Esophagus muscularis mucosa (tissue), 4 donors: Measurements from ENCODE around the gene DUSP28. TPM values are rescaled to one million over a fixed set of nuclear protein-coding genes. Genes with fewer than 3 reads are reported as not detected.

ENCODE experiments used
- DNase-seq: peaks from one replicate; pipeline ENCODE4 v3.0.0-alpha.2; 2017; ENCODE audit errors: extremely low spot score
- H3K27ac ChIP-seq, 4 donors: fragments of 200-600 bp; sonication (generic); replicated peaks in 1 of 4; 1 replicate in 3 of 4; 2 replicates in 1 of 4; pipeline ENCODE4 v1.5.1; 2016 to 2019; ENCODE audit warnings: mild to moderate bottlenecking in 1 of 4
- H3K27me3 ChIP-seq, 4 donors: fragments of 200-600 bp; sonication (generic); one replicate each; pipeline versions ENCODE4 v1.5.1 to v1.6.0; 2016 to 2019
- H3K36me3 ChIP-seq, 4 donors: fragments of 200-600 bp; sonication (generic); one replicate each; pipeline ENCODE4 v1.5.1; 2016 to 2019
- H3K4me1 ChIP-seq, 4 donors: fragments of 200-600 bp; sonication (generic); one replicate each; pipeline ENCODE4 v1.5.1; 2016 to 2019
- H3K4me3 ChIP-seq, 4 donors: fragments of 200-600 bp; sonication (generic); 1 replicate in 2 of 4; 2 replicates in 2 of 4; pipeline ENCODE4 v1.5.1; 2016 to 2019; ENCODE audit warnings: mild to moderate bottlenecking in 4 of 4, moderate library complexity in 1 of 4
- H3K9me3 ChIP-seq, 4 donors: fragments of 200-600 bp; sonication (generic); 1 replicate in 3 of 4; 2 replicates in 1 of 4; pipeline ENCODE4 v1.5.1; 2016 to 2019
- CTCF ChIP-seq, 3 experiments: fragments of 200-600 bp in 2 of 3; fragments of 450-650 bp in 1 of 3; sonication (generic) in 2 of 3; IDR thresholded peaks; one replicate each; pipeline ENCODE4 v1.5.1; 2017 to 2019; ENCODE audit warnings: antibody characterized with exemption in 3 of 3, mild to moderate bottlenecking in 2 of 3, moderate library complexity in 1 of 3
- EP300 ChIP-seq: sonication (generic); formaldehyde crosslinking; IDR thresholded peaks from one replicate; pipeline ENCODE4 v1.6.1; 2017; ENCODE audit warnings: antibody characterized with exemption
- POLR2A ChIP-seq: fragments of 450-650 bp; IDR thresholded peaks from one replicate; pipeline ENCODE4 v1.6.1; 2017; ENCODE audit warnings: antibody characterized with exemption, moderate library complexity, mild to moderate bottlenecking, low read depth
- POLR2AphosphoS5 ChIP-seq, 2 donors: sonication (generic); formaldehyde crosslinking; IDR thresholded peaks; one replicate each; pipeline ENCODE4 v1.6.1; 2017; ENCODE audit warnings: antibody characterized with exemption in 2 of 2
- WGBS: methylation state at CpG from one replicate; pipeline ENCODE4 v1.1.5; 2018; 5-methylcytosine and 5-hydroxymethylcytosine counted together
- intact Hi-C: fragments of 100-400 bp; cut with DNase I; formaldehyde crosslinking; loops from one replicate; pipeline ENCODE4 v1.15.1; 2023
- total RNA-seq, 4 donors: library from RNA; depleted of rRNA; stranded (reverse); fragments of >200 nt; gene quantifications; one replicate each; pipeline versions ENCODE4 v1.1.0 to v1.2.1, GENCODE V29; 2016

The DUSP28 gene
- total RNA-seq, 4 donors from 2014 or later: 3.8 to 7.3 (median 4.8) TPM

GRCh38 chr2:240577281-240578109 is 17.3 kb downstream of the DUSP28 start:
- no peak overlapping the region for H3K27ac ChIP-seq
- peaks cover 39 to 70% (median 63%) of the 10 kb centered on the region in 4 donors for H3K36me3 ChIP-seq
- TF ChIP-seq EP300 (no peak), CTCF (IDR thresholded peaks at IDR 0.05) (no peak), POLR2A (no peak), POLR2AphosphoS5 (IDR thresholded peaks at IDR 0.05) (no peak)
- DNase-seq: no peak
- peaks cover 16 to 34% (median 25%) of the 10 kb centered on the region in 4 donors for H3K4me1 ChIP-seq
- WGBS: 90% methylated on average over 4 of the region's 26 CpGs
- H3K9me3 ChIP-seq: peaks cover 0 to 3% (median 0%) of the 10 kb centered on the region in 4 donors
- no peaks in the 10 kb centered on the region for H3K27me3 ChIP-seq
- H3K4me3 ChIP-seq: no peak overlapping the region
- intact Hi-C loops: no loop called here

GRCh38 chr2:240578110-240578450 is 17.9 kb downstream of the DUSP28 start:
- DNase-seq: no peak
- Histone ChIP-seq H3K36me3 (peaks cover 38 to 64% (median 58%) of the 10 kb centered on the region in 4 donors), H3K9me3 (peaks cover 0 to 3% (median 0%) of the 10 kb centered on the region in 4 donors), H3K27ac (no peak overlapping the region), H3K4me3 (no peak overlapping the region), H3K27me3 (no peaks in the 10 kb centered on the region), H3K4me1 (peaks cover 16 to 39% (median 25%) of the 10 kb centered on the region in 4 donors)
- intact Hi-C loops: no loop called here
- 92% methylated on average over 2 of the region's 9 CpGs for WGBS
- TF ChIP-seq EP300 (no peak), POLR2AphosphoS5 (IDR thresholded peaks at IDR 0.05) (no peak)

GRCh38 chr2:240578488-240578887 is 18.3 kb downstream of the DUSP28 start:
- Histone ChIP-seq H3K27ac (peak overlapping the region in 1 of 4 donors; percentile 52), H3K36me3 (peaks cover 35 to 60% (median 54%) of the 10 kb centered on the region in 4 donors), H3K4me1 (peaks cover 16 to 43% (median 25%) of the 10 kb centered on the region in 4 donors), H3K27me3 (no peaks in the 10 kb centered on the region), H3K9me3 (peaks cover 0 to 3% (median 0%) of the 10 kb centered on the region in 4 donors), H3K4me3 (no peak overlapping the region)
- WGBS: 73% methylated on average over 6 of the region's 8 CpGs
- no peak for TF ChIP-seq POLR2A
- TF ChIP-seq POLR2AphosphoS5 (IDR thresholded peaks at IDR 0.05): no peak
- no peak for TF ChIP-seq CTCF (IDR thresholded peaks at IDR 0.05)
- no peak for TF ChIP-seq EP300
- intact Hi-C loops: no loop called here
- DNase-seq: no peak

- intact Hi-C loops: no loop called here
- no peaks in the 10 kb centered on the region for H3K27me3 ChIP-seq
- H3K4me3 ChIP-seq: no peak overlapping the region
- peak overlapping the region; percentile 27 to 78 (median 46) for H3K27ac ChIP-seq
- H3K9me3 ChIP-seq: peaks cover 0 to 3% (median 0%) of the 10 kb centered on the region in 4 donors
- H3K4me1 ChIP-seq: peaks cover 20 to 51% (median 32%) of the 10 kb centered on the region in 4 donors
- TF ChIP-seq CTCF (IDR thresholded peaks at IDR 0.05): no peak
- TF ChIP-seq POLR2AphosphoS5 (IDR thresholded peaks at IDR 0.05): peak in 1 of 2 donors; percentile 8
- no peak for DNase-seq
- WGBS: 94% methylated on average over 9 of the region's 12 CpGs
- peaks cover 34 to 53% (median 47%) of the 10 kb centered on the region in 4 donors for H3K36me3 ChIP-seq
These were observed 19.1 kb downstream of the DUSP28 start for GRCh38 chr2:240579071-240579762.
